Right lobe of liver (tissue), 6 donors: ENCODE measurements around the gene CLINT1. TPM values are rescaled to one million over a fixed set of nuclear protein-coding genes. Genes with fewer than 3 reads are reported as not detected.
A peak's percentile ranks its signal among the peaks of the same experiment; 100 is the strongest.

Source experiments
- ATAC-seq, 4 donors: fragments of 200-7000 bp; cut with Tn5 transposase; one replicate each; pipeline ENCODE4 v1.9.1; 2020; ENCODE audit warnings: mild to moderate bottlenecking in 4 of 4, moderate library complexity in 4 of 4
- DNase-seq, 3 donors: peaks; one replicate each; pipeline ENCODE4 v3.0.0-alpha.2; 2020
- H3K27ac ChIP-seq, 3 donors: fragments of 200-600 bp; one replicate each; pipeline ENCODE4 v1.8.0; 2022
- H3K27me3 ChIP-seq, 2 donors: fragments of 200-600 bp; one replicate each; pipeline ENCODE4 v1.8.0; 2022
- H3K36me3 ChIP-seq, 4 donors: fragments of 200-600 bp; sonication (generic) in 1 of 4; one replicate each; pipeline versions ENCODE4 v1.5.1 to v1.8.0; 2017 to 2022; ENCODE audit warnings: control low read depth in 1 of 4
- H3K4me1 ChIP-seq, 4 donors: fragments of 200-600 bp; sonication (generic) in 1 of 4; one replicate each; pipeline versions ENCODE4 v1.5.1 to v1.8.0; 2017 to 2022; ENCODE audit warnings: control low read depth in 1 of 4
- H3K4me3 ChIP-seq, 3 donors: fragments of 200-600 bp; one replicate each; pipeline ENCODE4 v1.8.0; 2022
- H3K9me3 ChIP-seq, 4 donors: fragments of 200-600 bp; sonication (generic) in 1 of 4; one replicate each; pipeline versions ENCODE4 v1.5.1 to v1.8.0; 2017 to 2022; ENCODE audit warnings: control low read depth in 1 of 4
- CTCF ChIP-seq, 4 donors: fragments of 200-600 bp in 3 of 4; fragments of 450-650 bp in 1 of 4; IDR thresholded peaks; one replicate each; pipeline versions ENCODE4 v1.5.1 to v1.8.0; 2016 to 2022; ENCODE audit warnings: antibody characterized with exemption in 4 of 4, mild to moderate bottlenecking in 2 of 4
- POLR2A ChIP-seq: fragments of 450-650 bp; IDR thresholded peaks from one replicate; pipeline ENCODE4 v1.6.1; 2017; ENCODE audit warnings: antibody characterized with exemption, mild to moderate bottlenecking
- WGBS: methylation state at CpG from one replicate; pipeline ENCODE4 v1.1.6; 2018; ENCODE audit warnings: low coverage, low lambda C conversion rate; ENCODE audit not compliant: insufficient coverage; ENCODE audit errors: missing lambda C conversion rate; 5-methylcytosine and 5-hydroxymethylcytosine counted together
- intact Hi-C, 2 donors: fragments of 100-400 bp; cut with DNase I; formaldehyde crosslinking; loops; one replicate each; pipeline versions ENCODE4 v1.11.2 to v1.14.1; 2022
- total RNA-seq, 6 experiments: library from RNA; depleted of rRNA in 2 of 6; stranded (reverse); fragments of >200 nt in 2 of 6; fragmentation: NEBNext Ultra II Directional in 3 of 6; extraction: Animal tissue kit (Norgen Biotek cat#: 25700) in 3 of 6; gene quantifications; one replicate each; pipeline versions ENCODE4 v1.1.0 to v1.2.4, GENCODE V29; 2016 to 2023
- donor health status: DM: no; HTN: yes; CAD: no.
- donor health status: DM: no; HTN: no; CAD: no.
- donor health status: DM: no; HTN: no; CAD: no.
- donor health status: DM: no; HTN: yes; CAD: no.
- donor health status: DM: no; HTN: yes; CAD: no.

The CLINT1 gene
- total RNA-seq, 6 experiments from 2014 or later, result 49.2 to 62.2 (median 51.8) TPM

- intact Hi-C loops, result no loop called here
- no peak for DNase-seq
- Histone ChIP-seq H3K4me3 (no peak overlapping the region), H3K27ac (no peak overlapping the region), H3K4me1 (no peaks in the 10 kb centered on the region), H3K9me3 (no peaks in the 10 kb centered on the region), H3K27me3 (no peaks in the 10 kb centered on the region), H3K36me3 (no peaks in the 10 kb centered on the region)
- 91% methylated on average over 7 of the region's 7 CpGs for WGBS
- no peak for ATAC-seq
- no peak for TF ChIP-seq POLR2A
- TF ChIP-seq CTCF (IDR thresholded peaks at IDR 0.05), result no peak
These were observed 92.5 kb downstream of the CLINT1 start for GRCh38 chr5:157766442-157766841.

GRCh38 chr5:157764531-157764930 is 94.4 kb downstream of the CLINT1 start:
- H3K27me3 ChIP-seq, result no peaks in the 10 kb centered on the region
- no peaks in the 10 kb centered on the region for H3K4me1 ChIP-seq
- TF ChIP-seq POLR2A (no peak), CTCF (IDR thresholded peaks at IDR 0.05) (no peak)
- ATAC-seq, result no peak
- 62% methylated on average over 2 of the region's 6 CpGs for WGBS
- no peaks in the 10 kb centered on the region for H3K9me3 ChIP-seq
- DNase-seq, result no peak
- intact Hi-C loops, result no loop called here
- H3K36me3 ChIP-seq, result no peaks in the 10 kb centered on the region
- no peak overlapping the region for H3K4me3 ChIP-seq
- no peak overlapping the region for H3K27ac ChIP-seq

GRCh38 chr5:157761690-157762621 is 97.0 kb downstream of the CLINT1 start:
- DNase-seq (peak in 1 of 3 donors; percentile 49), ATAC-seq (peak; percentile 97 to 99 (median 98))
- no peaks in the 10 kb centered on the region for H3K9me3 ChIP-seq
- no peaks in the 10 kb centered on the region for H3K36me3 ChIP-seq
- no peaks in the 10 kb centered on the region for H3K27me3 ChIP-seq
- intact Hi-C loops, result no loop called here
- H3K4me1 ChIP-seq, result no peaks in the 10 kb centered on the region
- no peak overlapping the region for H3K27ac ChIP-seq
- no peak overlapping the region for H3K4me3 ChIP-seq
- TF ChIP-seq POLR2A (no peak), CTCF (IDR thresholded peaks at IDR 0.05) (peak; percentile 75 to 87 (median 84))
- WGBS, result 6% methylated on average over 7 of the region's 10 CpGs

- no peak overlapping the region for H3K27ac ChIP-seq
- intact Hi-C loops, result no loop called here
- no peak for TF ChIP-seq CTCF (IDR thresholded peaks at IDR 0.05)
- TF ChIP-seq POLR2A, result no peak
- WGBS, result 73% methylated on average over 1 of the region's 1 CpG
- no peak for DNase-seq
- no peaks in the 10 kb centered on the region for H3K27me3 ChIP-seq
- ATAC-seq, result no peak
- no peaks in the 10 kb centered on the region for H3K4me1 ChIP-seq
- H3K9me3 ChIP-seq, result no peaks in the 10 kb centered on the region
- peaks cover 0 to 11% (median 0%) of the 10 kb centered on the region in 4 donors for H3K36me3 ChIP-seq
- H3K4me3 ChIP-seq, result no peak overlapping the region
These were observed 100.2 kb downstream of the CLINT1 start for GRCh38 chr5:157758706-157759105.
